Upper lobe of right lung (tissue), 1 donor: ENCODE results near the gene DSC2. TPM values are rescaled to one million over a fixed set of nuclear protein-coding genes. Genes with fewer than 3 reads are reported as not detected.

ENCODE experiments used
- ATAC-seq: fragments of 200-7000 bp; cut with Tn5 transposase; one replicate; pipeline ENCODE4 v1.9.1; 2020; ENCODE audit warnings: mild to moderate bottlenecking, moderate library complexity
- DNase-seq: peaks from one replicate; pipeline ENCODE4 v3.0.0-alpha.2; 2020
- H3K27ac ChIP-seq: fragments of 200-600 bp; one replicate; pipeline ENCODE4 v1.8.0; 2022
- H3K27me3 ChIP-seq: fragments of 200-600 bp; one replicate; pipeline ENCODE4 v1.8.0; 2022; ENCODE audit warnings: mild to moderate bottlenecking
- H3K36me3 ChIP-seq: fragments of 200-600 bp; one replicate; pipeline ENCODE4 v1.8.0; 2022
- H3K4me1 ChIP-seq: fragments of 200-600 bp; one replicate; pipeline ENCODE4 v1.8.0; 2022
- H3K4me3 ChIP-seq: fragments of 200-600 bp; one replicate; pipeline ENCODE4 v1.8.0; 2022; ENCODE audit warnings: mild to moderate bottlenecking
- H3K9me3 ChIP-seq: fragments of 200-600 bp; one replicate; pipeline ENCODE4 v1.8.0; 2022
- CTCF ChIP-seq: fragments of 200-600 bp; IDR thresholded peaks from one replicate; pipeline ENCODE4 v1.8.0; 2022; ENCODE audit warnings: antibody characterized with exemption
- intact Hi-C: fragments of 100-400 bp; cut with DNase I; formaldehyde crosslinking; loops from one replicate; pipeline ENCODE4 v1.11.0; 2022
- total RNA-seq: library from RNA; stranded (reverse); fragmentation: NEBNext Ultra II Directional; extraction: Animal tissue kit (Norgen Biotek cat#: 25700); gene quantifications from one replicate; pipeline ENCODE4 v1.2.1, GENCODE V29; 2021
- donor health status: DM: no; HTN: yes; CAD: no; lungs with severe emphysema.

Gene DSC2
- total RNA-seq, 1 donor from 2014 or later, result 17.2 TPM

GRCh38 chr18:31116853-31117595 lies 14.8 kb upstream of the DSC2 start:
- no peak for TF ChIP-seq CTCF
- DNase-seq (no peak), ATAC-seq (no peak)
- no peaks in the 10 kb centered on the region for H3K36me3 ChIP-seq
- no peak overlapping the region for H3K4me3 ChIP-seq
- intact Hi-C loops, result no loop called here
- no peaks in the 10 kb centered on the region for H3K9me3 ChIP-seq
- no peak overlapping the region for H3K27ac ChIP-seq
- no peaks in the 10 kb centered on the region for H3K27me3 ChIP-seq
- H3K4me1 ChIP-seq, result no peaks in the 10 kb centered on the region

GRCh38 chr18:31112804-31113203 lies 10.6 kb upstream of the DSC2 start:
- no peak overlapping the region for H3K4me3 ChIP-seq
- intact Hi-C loops, result no loop called here

GRCh38 chr18:31105733-31106132 lies 3.5 kb upstream of the DSC2 start:
- DNase-seq (no peak), ATAC-seq (no peak)
- TF ChIP-seq CTCF, result no peak
- Histone ChIP-seq H3K36me3 (no peaks in the 10 kb centered on the region), H3K27me3 (no peaks in the 10 kb centered on the region), H3K9me3 (no peaks in the 10 kb centered on the region), H3K4me1 (no peaks in the 10 kb centered on the region), H3K4me3 (no peak overlapping the region), H3K27ac (no peak overlapping the region)
- intact Hi-C loops, result no loop called here

More at GRCh38 chr18:31112804-31113203, 10.6 kb upstream of the DSC2 start:
- ATAC-seq (no peak), DNase-seq (no peak)
- Histone ChIP-seq H3K27me3 (no peaks in the 10 kb centered on the region), H3K36me3 (no peaks in the 10 kb centered on the region), H3K4me1 (no peaks in the 10 kb centered on the region), H3K9me3 (no peaks in the 10 kb centered on the region), H3K27ac (no peak overlapping the region)
- TF ChIP-seq CTCF, result no peak

GRCh38 chr18:31104444-31104843 lies 2.2 kb upstream of the DSC2 start:
- no peak for ATAC-seq
- TF ChIP-seq CTCF, result no peak
- no peak overlapping the region for H3K4me3 ChIP-seq
- no peaks in the 10 kb centered on the region for H3K4me1 ChIP-seq
- DNase-seq, result no peak
- no peaks in the 10 kb centered on the region for H3K9me3 ChIP-seq
- no peak overlapping the region for H3K27ac ChIP-seq
- no peaks in the 10 kb centered on the region for H3K27me3 ChIP-seq
- H3K36me3 ChIP-seq, result no peaks in the 10 kb centered on the region
- intact Hi-C loops, result no loop called here

GRCh38 chr18:31103423-31103822 lies 1.2 kb upstream of the DSC2 start:
- H3K27ac ChIP-seq, result no peak overlapping the region
- no peak for DNase-seq
- TF ChIP-seq CTCF, result no peak
- no peaks in the 10 kb centered on the region for H3K27me3 ChIP-seq
- H3K4me1 ChIP-seq, result no peaks in the 10 kb centered on the region
- ATAC-seq, result no peak
- no peak overlapping the region for H3K4me3 ChIP-seq
- H3K36me3 ChIP-seq, result no peaks in the 10 kb centered on the region
- H3K9me3 ChIP-seq, result no peaks in the 10 kb centered on the region
- intact Hi-C loops, result no loop called here

GRCh38 chr18:31102941-31103340 lies 720 bp upstream of the DSC2 start:
- no peak for ATAC-seq

More at GRCh38 chr18:31102941-31103340, 720 bp upstream of the DSC2 start:
- no peak for DNase-seq
- H3K27me3 ChIP-seq, result no peaks in the 10 kb centered on the region
- no peak overlapping the region for H3K4me3 ChIP-seq
- no peak for TF ChIP-seq CTCF
- no peaks in the 10 kb centered on the region for H3K36me3 ChIP-seq
- no peaks in the 10 kb centered on the region for H3K4me1 ChIP-seq
- no peak overlapping the region for H3K27ac ChIP-seq
- H3K9me3 ChIP-seq, result no peaks in the 10 kb centered on the region
- intact Hi-C loops, result no loop called here
